Stimulated activated CD4-positive, alpha-beta T cell treated with anti-CD3 and anti-CD28 coated beads, Interleukin-1b, Interleukin-23, amount 100 ng/mL, for 48 hours (primary cell): ENCODE results near the gene CNPY2.
"Not testable (repeated sequence)": the region's sequence is repeated elsewhere in the genome, so short reads cannot be mapped to it uniquely, and the experiment has no call there.

Source experiments
- DNase-seq: peaks from one replicate; pipeline ENCODE4 v3.0.0-alpha.2; 2020

The CNPY2 gene

DNA sequence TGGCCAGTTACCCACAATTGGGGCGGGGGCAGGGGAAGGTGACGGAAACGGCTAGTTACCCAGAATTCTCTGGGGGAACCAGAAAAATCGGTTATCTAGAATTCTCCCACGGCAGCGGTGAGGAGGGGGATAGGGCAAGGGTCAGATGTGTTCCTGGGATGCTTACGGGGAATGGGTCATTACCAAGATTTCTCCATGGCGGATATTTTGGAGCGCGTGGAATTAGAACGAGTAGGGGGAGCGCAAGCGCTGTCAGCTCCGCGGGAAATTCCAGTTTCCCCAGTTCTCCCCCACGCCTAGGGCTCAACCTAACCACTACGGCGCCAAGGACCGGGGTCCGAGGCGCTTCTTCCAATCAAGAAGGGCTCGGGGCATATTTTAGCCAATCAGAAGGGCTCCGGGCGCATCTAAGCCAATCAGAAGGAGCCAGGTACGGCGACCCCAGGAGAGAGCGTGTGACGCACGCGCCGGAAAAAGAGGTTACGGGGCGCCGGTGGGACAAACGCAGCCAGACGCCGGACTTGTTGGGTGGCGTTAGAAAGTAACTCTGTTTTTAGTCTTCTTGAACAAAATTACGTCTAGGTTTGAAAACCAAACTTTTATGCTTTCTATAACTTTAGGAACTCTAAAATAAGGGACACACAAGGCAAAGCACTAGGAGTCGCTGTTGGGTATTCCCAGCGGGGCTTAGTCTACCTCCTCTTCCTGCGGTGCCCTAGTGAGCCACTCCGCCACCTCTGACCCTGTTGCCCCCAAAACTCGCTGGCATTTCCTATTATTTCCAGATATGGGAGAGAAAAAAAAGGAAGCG is 18.1 kb upstream of the CNPY2 start, which contains the start of gene PAN2:
Gene PAN2, minus strand, starts transcription at position 322 of the 811 bp plus-strand sequence. CDS start 906 bp downstream, outside the sequence.
- peak; percentile 95 for DNase-seq

DNA sequence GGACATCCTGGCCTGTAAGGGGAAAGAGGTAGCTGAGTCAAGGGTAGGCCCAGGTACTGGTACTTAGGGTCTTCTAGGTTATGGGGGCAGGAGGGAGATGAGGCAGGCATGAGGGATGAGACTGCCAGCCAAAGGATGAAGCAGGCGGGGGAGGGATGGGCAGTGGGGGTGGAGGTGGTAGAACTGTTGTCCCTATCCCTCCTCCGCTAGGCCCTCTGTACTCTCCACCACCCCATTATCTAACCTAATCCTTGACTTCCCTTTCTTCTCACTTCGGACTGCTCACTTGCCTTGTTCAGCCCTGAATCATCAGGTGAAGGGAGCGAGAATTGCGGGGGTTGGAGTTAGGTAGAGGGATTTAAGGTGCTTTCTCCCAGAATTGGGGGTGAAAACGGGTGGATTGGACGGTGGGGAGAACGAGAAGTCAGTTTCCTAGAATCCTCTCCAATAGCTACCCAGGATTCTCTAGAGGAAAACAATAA is 17.4 kb upstream of the CNPY2 start:
- no peak for DNase-seq

DNA sequence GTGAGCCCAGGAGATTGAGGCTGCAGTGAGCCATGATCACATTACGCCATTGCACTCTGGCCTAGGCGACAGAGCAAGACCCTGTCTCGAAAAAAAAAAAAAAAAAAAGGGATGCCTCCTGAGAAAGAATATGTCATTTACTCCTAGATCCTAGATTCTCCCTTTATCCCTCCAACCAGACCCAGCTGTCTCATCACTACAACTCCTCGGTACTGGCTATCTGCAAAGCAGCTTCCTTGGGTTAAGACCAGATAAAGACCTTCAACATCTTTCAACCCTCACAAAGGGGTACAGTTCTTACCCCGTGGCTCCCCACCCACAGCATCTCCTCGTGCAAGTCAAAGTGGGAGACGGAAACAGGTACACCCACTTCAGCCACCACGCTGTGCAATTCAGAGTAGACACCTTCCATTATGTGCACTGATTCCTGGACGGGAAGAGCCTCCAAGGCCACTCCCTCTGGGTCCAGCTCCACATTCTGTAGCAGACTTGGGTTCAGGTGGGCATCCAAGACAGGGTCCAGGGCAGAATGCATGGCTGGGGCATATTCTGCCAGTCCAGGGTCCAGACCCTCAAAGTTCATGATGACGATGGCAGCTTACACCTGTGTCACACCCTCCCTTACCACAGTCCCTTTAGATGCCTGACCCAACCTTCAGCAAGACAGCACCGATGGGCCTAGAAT is 16.9 kb upstream of the CNPY2 start:
- no peak for DNase-seq

DNA sequence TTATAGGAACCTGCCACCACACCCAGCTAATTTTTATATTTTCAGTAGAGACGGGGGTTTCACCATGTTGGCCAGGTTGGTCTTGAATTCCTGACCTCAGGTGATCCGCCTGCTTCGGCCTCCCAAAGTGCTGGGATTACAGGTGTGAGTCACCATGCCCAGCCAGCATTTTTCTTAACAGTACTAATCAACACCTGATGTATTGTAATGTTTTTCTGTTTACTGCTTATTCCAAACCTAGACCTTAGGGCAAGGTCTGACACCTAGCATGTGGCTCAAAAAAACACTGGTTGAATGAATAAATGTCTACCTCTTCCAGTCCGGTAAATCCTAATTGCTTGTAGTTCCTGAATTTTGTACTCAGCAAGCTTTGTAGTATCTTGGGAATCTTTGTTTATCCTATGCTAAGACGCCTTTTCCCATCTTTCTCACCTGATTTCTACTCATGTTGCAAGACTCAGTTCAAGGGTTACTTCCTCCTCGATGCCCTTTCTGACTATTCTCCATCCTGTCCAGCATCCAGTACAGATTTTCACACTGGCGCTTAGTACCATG is 15.2 kb upstream of the CNPY2 start:
- DNase-seq: no peak

DNA sequence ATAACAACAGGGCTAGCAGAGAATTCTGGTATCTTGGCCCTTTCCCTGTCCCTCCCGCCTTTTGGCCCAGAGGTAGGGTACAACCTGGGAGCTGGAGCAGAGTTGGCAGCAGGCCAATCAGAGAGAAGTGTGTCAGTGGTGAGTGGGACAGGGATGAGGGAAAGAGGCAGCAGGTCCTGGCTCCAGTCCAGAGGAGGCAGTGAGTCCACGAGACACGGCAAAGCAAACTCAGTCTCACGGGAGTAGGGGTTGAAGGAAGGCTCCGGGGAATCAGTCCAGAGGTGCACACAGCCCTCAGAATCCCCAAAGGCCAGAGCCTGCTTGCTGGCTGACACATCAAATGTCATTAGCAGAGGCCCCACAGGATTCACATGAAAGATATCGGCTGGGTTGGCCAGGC is 10.7 kb upstream of the CNPY2 start:
- DNase-seq: no peak

DNA sequence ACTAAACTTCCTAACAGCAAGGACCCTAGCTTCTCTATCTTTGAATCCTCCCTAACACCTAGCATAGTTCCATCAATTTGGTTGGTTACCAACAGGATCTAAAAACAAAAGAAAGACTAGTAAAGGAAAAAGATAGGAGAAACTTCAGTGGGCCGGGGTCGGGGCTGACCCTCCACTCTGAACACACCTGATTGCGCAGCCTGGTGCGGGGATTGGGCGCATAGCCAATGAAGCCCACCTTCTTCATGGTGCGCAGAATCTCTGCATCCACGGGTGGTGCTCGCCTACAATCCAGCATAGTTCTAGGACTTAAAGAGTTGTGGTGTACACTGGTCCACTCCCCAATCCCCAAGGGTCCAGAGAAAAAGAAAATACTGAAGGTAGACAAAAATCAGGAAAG is 10.3 kb upstream of the CNPY2 start:
- no peak for DNase-seq

DNA sequence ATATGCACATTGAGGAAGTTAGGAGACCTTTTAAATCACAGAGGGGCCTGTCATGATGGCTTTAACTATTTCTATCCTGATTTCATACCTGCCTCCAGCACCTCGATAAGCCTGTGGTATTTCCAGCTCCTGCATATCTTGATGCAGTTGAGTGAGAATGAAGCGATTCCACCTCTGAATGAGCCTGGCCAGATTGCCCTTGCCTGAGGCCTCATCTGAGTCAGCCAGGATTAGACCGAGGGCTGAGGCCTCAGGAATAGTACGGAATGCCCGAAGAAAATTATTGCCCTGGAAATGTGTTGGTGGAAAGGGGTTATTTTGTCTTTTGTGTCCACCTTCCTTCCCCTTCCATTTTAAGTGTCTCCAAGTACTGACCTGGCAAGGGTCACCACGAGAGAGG is 8.4 kb upstream of the CNPY2 start:
- no peak for DNase-seq

DNA sequence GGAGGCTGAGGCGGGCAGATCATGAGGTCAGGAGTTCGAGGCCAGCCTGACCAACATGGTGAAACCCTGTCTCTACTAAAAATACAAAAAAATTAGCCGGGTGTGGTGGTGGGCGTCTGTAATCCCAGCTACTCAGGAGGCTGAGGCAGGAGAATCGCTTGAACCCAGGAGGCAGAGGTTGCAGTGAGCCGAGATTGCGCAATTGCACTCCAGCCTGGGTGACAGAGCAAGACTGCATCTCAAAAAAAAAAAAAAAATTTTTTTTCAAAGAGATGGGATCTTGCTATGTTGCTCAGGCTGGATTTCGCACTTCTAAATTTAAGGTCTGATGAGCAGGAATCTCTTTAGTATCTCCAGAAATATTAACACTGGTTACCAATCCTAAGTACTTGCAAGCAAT is 5.8 kb upstream of the CNPY2 start:
- DNase-seq: not testable (repeated sequence)

DNA sequence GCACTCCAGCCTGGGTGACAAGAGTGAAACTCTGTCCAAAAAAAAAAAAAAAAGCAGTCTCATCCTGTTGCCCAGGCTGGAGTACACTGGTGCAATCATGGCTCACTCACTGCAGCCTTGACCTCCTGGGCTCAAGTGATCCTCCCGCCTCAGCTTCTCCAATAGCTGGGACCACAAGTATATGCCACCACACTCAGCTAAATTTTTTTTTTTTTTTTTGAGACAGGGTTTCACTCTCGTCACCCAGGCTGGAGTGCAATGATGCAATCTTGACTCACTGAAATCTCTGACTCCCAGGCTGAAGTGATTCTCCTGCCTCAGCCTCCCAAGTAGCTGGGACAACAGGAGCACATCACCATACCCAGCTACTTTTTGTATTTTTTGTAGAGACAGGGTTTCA is 5.2 kb upstream of the CNPY2 start:
- DNase-seq: peak; percentile 29

DNA sequence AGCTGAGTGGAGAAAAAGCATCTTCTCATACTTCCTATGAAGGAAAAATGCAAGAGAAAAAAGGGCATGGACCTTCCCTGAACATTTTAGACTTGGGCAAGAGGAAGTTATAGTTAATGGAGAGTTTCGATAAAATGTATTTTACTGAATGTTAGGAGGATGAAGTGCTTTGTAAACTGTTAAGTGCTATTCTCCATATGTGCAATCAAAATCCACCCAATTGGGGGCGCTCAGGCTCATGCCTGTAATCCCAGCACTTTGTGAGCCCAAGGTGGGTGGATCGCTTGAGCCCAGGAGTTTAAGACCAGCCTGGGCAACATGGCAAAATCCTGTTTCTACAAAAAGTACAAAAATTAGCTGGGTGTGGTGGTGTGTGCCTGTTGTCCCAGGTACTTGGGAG is 1.9 kb upstream of the CNPY2 start:
- no peak for DNase-seq

DNA sequence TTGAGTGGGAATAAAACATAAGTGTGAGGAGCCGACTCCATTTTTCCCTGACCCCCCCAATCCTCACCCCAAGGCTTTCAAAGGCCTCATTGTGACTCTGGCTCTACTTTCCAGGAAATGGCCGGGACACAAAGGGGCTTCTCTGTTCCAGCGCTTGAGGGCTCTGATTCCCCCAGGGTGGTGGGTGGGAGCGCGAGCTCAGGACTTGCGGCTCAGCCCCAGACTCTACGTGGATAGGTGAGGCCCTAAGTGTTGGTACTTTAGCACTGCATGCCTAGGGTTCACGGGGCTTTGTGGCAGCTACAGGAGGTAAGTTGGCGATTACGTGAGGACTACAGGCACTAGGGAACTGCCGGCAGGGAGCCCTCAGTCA is 553 bp downstream of the CNPY2 start:
- no peak for DNase-seq

DNA sequence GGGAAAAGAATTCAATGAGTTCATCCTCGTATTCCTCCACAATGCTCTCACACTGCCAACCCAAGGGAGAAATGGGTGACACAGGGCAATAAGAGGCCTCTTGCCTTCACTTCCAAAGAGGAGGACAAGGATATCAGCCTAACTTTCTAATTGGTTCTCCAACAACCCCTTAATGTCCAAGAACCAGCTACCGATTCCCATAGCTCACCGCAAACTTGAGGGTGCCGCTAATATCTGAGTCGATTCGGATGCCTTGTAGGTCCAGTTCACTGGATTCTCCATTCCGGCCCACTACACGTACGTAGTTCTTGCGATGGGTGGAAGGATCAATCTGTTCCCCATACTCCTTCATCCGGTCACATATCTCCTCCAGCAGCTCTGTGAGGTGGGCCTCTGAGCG is 4.8 kb downstream of the CNPY2 start:
- DNase-seq: no peak

DNA sequence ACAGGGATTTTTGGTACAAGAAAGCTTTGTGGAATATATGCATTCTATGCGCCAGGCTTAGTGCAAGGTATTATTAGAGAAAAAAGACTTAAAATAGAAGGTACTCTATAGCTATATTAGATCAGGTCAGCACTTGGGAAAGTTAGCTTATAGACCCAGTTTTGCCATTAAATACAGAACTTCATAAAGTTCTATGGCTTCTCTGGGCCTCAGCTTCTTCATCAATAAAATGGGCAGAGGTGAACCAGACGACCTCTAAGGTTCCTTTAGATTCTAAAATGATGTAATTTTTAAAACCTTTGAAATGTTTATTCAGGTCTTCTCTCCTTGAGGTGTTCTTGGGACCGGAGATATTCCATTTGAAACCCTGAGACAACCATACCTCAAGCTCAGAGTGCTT is 7.1 kb downstream of the CNPY2 start:
- no peak for DNase-seq

DNA sequence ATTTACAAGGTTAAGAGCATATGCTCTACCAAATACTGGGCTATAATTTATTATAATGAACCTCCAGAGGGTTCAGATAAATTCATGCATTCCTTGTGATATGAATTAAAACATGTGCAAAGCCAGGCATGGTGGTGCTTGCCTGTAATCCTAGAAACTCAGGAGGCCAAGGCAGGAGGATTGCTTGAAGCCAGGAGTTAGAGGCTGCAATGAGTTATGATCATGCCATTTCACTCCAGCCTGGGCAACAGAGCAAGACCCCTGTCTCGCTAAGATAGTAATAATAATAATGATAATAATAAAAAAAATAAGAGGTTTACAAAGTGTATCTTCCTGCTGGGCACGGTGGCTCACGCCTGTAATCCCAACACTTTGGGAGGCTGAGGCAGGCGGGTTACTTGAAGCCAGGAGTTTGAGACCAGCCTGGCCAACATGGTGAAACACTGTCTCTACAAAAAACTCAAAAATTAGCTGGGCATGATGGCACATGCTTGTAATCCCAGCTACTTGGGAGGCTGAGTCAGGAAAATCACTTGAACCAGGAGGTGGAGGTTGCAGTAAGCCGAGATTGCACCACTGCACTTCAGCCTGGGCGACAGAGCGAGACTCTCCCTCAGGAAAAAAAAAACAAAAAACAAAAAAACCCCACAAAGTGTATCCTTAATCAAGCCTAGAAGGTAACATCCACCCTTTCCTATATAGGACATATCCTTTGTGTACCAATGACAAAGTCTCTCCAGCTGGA is 8.4 kb downstream of the CNPY2 start:
- DNase-seq: no peak

DNA sequence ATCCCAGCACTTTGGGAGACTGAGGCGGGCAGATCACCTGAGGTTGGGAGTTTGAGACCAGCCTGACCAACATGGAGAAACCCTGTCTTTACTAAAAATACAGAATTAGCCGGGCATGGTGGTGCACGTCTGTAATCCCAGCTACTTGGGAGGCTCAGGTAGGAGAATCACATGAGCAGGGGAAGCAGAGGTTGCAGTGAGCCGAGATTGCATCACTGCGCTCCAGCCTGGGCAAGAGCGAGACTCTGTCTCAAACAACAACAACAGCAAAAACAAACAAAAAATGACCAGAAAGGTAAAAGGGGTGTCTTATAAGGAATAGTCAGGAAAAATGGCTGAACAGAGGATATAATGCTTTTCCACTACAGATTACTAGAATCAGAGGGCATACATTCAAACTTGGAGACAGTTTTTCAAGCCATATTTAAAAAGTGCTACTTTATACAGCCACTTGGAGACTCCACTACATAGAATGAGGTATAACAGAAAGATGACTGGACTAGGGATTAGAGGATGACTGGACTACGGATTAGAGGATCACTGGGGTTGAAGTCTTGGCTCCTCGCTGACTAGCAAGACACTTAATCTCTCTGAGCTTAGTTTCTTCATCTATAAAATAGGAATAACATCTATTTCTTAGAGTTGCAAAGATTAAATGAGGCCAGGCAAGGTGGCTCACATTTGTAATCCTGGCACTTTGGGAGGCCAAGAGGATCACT is 10.8 kb downstream of the CNPY2 start:
- no peak for DNase-seq

DNA sequence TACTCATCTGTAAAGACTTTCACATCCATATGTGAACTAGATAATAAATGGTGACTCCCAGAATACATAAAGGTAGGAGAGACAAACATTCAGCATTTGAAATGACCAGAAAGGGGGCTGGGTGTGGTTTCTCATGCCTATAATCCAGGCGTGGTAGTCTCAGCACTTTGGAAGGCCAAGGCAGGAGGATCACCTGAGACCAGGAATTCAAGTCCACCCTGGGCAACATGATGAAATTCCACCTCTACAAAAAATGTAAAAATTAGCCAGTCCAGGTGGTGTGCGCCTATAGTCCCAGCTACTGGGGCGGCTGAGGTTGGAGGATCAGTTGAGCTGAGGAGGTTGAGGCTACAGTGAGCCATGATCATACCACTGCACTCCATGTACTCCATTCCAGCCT is 11.5 kb downstream of the CNPY2 start:
- DNase-seq: no peak

DNA sequence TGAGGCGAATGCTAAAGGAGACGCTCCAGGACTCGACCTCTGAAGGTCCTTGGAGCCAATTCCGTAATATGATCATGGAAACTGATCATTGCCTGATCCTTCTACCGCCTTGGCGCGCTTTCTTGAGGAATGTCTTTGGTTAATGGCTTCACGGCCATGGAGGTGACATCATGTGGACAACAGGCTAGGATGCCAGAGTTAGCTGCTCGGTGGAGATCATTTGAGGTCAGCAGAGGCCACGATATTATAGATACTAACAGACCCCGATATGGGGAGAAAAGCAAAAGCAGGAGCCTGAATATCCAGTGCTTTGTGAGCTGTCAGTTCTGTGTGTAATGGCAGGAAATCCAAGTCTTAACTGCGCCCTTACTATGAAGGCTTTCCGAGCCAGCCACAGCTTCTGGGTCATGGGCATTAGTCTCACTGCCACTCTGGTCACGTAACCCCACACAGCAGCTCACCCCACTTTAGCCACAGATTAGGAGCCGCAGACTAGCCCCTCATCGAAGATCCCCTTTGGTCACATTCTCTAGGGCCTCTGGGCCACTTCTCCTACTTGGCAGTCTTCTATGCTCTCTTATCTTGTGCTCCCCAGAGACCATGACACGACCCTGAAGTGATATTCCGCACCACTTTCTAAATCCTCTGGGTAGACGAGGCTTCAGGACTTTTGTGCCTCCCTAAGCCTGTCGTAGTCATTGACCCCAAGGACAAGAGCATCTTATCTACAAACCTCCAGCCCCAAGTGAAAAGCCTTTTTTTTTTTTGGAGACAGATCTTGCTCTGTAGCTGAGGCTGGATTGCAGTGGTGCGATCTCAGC is 14.9 kb downstream of the CNPY2 start:
- DNase-seq: peak; percentile 10

DNA sequence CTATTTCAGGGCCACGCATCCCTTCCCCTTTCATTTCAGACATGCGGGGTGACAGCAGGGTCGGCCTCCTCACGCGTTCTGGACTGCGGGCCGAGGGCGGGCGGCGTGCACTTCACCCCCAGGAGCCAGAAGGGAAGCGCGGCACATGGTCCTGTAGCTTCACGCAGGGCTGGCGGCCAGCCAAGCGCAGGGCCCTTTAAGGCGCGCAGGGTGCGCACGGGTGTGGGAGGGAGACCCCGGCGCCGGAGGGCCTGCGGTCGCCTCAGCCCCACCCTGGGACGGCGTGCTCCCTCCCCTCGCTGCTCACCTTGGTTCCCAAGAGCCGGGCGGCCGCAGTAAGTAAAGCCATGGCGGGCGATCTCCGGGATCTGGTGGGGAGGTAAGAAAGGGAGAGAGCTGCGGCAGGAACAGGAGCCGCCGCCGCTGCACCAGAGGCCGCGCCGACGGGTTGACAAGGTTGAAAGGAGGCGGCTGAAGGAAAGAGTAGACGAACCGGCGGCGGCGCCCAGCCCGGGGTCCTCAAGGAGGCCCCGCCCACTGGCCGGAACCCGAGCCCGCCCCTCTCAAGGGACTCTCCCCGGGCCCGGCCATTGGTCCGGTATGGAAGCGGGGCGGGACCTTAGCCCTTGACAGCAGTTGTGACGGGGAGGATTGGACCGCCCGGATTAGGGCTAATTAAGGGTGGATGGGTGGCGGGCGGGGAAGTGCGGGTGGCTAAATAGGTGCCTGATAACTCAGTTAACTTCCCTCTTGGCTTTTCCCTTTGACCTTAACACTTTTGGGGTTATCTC is 15.7 kb downstream of the CNPY2 start, which contains the start of gene CS:
Gene CS, minus strand, starts transcription at position 478 of the 791 bp plus-strand sequence. Its CDS starts 129 bp downstream, at position 349.
- DNase-seq: peak; percentile 99

DNA sequence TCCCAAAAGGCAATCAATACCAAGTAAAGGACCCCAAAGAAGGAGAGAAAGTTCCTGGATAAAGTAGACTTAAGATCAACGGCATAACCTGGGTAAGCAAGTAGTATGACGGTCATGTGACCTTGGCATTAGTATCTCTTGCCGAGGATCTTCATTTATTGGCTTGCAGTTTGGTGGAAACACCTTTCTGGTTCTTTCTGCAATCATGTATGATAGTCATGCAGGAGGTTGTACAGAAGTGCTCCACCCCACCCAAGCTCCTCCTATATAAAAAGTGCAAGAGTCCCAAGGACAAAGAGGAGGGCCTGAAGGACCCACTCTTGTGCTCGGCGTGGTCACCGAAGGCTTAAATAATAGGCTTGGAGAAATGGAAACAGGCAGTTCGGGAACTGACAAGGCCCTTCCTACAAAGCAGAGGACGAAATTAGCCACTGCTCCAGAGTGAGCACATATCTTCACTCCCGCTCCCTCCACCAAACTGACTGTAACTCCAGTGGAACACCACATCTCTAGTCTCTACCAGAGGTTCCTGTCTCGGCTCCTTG is 16.4 kb downstream of the CNPY2 start:
- peak; percentile 20 for DNase-seq

DNA sequence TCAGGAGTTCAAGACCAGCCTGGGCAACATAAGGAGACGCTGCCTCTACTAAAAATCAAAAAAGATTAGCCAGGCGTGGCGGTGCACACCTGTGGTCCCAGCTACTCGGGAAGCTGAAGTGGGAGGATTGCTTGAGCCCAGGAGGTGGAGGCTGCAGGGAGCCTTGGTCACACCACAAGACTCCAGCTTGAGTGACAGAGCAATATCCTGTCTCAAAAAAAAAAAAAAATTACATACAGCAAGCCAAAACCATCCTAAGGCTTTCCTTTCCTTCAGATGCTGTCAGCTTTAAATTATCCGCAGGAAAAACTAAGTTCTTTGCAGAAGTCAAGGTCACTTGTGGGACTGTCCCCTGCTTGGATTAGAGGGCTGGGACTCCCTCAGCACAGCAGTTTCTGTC is 17.0 kb downstream of the CNPY2 start:
- DNase-seq: no peak
